Loucy (cell line): ENCODE data around the gene DNAH14.
A peak's percentile ranks its signal among the peaks of the same experiment; 100 is the strongest.

Experiments
- H2AFZ ChIP-seq: fragments of 200-600 bp; sonication (generic); 2 replicates; pipeline ENCODE4 v1.6.0; 2016; ENCODE audit warnings: antibody characterized with exemption, mild to moderate bottlenecking, low read length, moderate library complexity
- H3F3A ChIP-seq: fragments of 200-600 bp; 2 replicates; pipeline ENCODE4 v1.6.0; 2016; ENCODE audit warnings: antibody characterized with exemption, low read depth, mild to moderate bottlenecking
- H3K27me3 ChIP-seq: fragments of 200-600 bp; sonication (generic); 2 replicates; pipeline ENCODE4 v1.6.1; 2014; ENCODE audit warnings: low read length, mild to moderate bottlenecking; ENCODE audit not compliant: insufficient read depth, poor library complexity, severe bottlenecking
- H3K36me3 ChIP-seq: fragments of 200-600 bp; sonication (generic); 2 replicates; pipeline ENCODE4 v1.6.1; 2016; ENCODE audit warnings: low read length; ENCODE audit not compliant: insufficient read depth
- H3K4me1 ChIP-seq: fragments of 200-600 bp; sonication (generic); 2 replicates; pipeline ENCODE4 v1.5.1; 2014; ENCODE audit warnings: low read length, mild to moderate bottlenecking; ENCODE audit not compliant: insufficient read depth, poor library complexity, severe bottlenecking
- H3K4me2 ChIP-seq: fragments of 200-600 bp; sonication (generic); 2 replicates; pipeline ENCODE4 v1.6.0; 2014; ENCODE audit warnings: antibody characterized with exemption, low read length, low read depth, mild to moderate bottlenecking; ENCODE audit not compliant: poor library complexity, severe bottlenecking
- H3K4me3 ChIP-seq: fragments of 200-600 bp; sonication (generic); 2 replicates; pipeline ENCODE4 v1.5.1; 2014; ENCODE audit warnings: low read length, mild to moderate bottlenecking, mixed read lengths; ENCODE audit not compliant: poor library complexity, severe bottlenecking
- H3K79me2 ChIP-seq: fragments of 200-600 bp; sonication (generic); 2 replicates; pipeline ENCODE4 v1.6.1; 2014; ENCODE audit warnings: low read length; ENCODE audit not compliant: insufficient read depth
- H3K9ac ChIP-seq: fragments of 200-600 bp; sonication (generic); 2 replicates; pipeline ENCODE4 v1.6.0; 2014; ENCODE audit warnings: mild to moderate bottlenecking, low read depth, low read length, moderate library complexity; ENCODE audit not compliant: poor library complexity, severe bottlenecking
- H3K9me2 ChIP-seq: fragments of 200-600 bp; sonication (generic); replicated peaks from 2 replicates; pipeline ENCODE4 v1.6.1; 2016; ENCODE audit warnings: low read depth, low read length, mixed read lengths
- H3K9me3 ChIP-seq: fragments of 200-600 bp; sonication (generic); 2 replicates; pipeline ENCODE4 v1.6.1; 2014; ENCODE audit warnings: mild to moderate bottlenecking, antibody characterized with exemption, low read length, low read depth; ENCODE audit not compliant: insufficient read depth
- H4K20me1 ChIP-seq: fragments of 200-600 bp; sonication (generic); 2 replicates; pipeline ENCODE4 v1.6.0; 2014; ENCODE audit warnings: antibody characterized with exemption, low read length, mild to moderate bottlenecking; ENCODE audit not compliant: insufficient read depth, poor library complexity, severe bottlenecking
- CTCF ChIP-seq: fragments of 200-600 bp; sonication (generic); conservative IDR thresholded peaks from 2 replicates; pipeline ENCODE4 v1.5.1; 2014; ENCODE audit warnings: mild to moderate bottlenecking, antibody characterized with exemption, low read length
- EZH2phosphoT487 ChIP-seq: fragments of 200-600 bp; IDR thresholded peaks from 2 replicates; pipeline ENCODE4 v1.6.1; 2018; ENCODE audit warnings: antibody characterized with exemption, mild to moderate bottlenecking, moderate library complexity, borderline replicate concordance

DNAH14 gene

DNA sequence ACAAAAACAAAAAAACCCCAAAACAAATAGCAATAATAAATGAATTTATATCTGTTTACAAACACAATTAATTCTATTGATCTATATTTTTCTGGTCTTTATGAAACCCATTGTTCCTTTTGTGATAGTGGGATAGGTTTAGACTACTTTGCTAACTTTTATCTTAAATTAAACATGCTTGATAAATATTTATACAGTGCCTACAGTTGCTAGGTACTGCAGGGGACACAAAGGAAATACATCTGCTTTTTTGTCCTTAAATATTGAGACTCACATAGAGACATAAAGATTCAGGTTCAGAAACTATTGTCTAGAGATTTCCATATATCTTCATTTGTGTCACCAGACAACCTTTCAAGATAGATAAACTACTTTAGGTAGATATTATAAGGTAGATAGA is 8.5 kb upstream of the DNAH14 start:
- Histone ChIP-seq H4K20me1 (no peaks in the 10 kb centered on the region), H3K4me2 (no peak overlapping the region), H3K79me2 (no peaks in the 10 kb centered on the region), H3K27me3 (no peaks in the 10 kb centered on the region), H3K9me3 (no peaks in the 10 kb centered on the region), H3K4me1 (no peaks in the 10 kb centered on the region), H3K36me3 (no peaks in the 10 kb centered on the region), H3K9me2 (no peaks in the 10 kb centered on the region), H3F3A (no peaks in the 10 kb centered on the region), H3K4me3 (no peak overlapping the region), H3K9ac (no peak overlapping the region), H2AFZ (no peak overlapping the region)
- TF ChIP-seq CTCF (no peak), EZH2phosphoT487 (no peak)

- Histone ChIP-seq H3K36me3 (no peaks in the 10 kb centered on the region), H3K79me2 (no peaks in the 10 kb centered on the region), H4K20me1 (no peaks in the 10 kb centered on the region), H3F3A (no peaks in the 10 kb centered on the region), H3K9me2 (no peaks in the 10 kb centered on the region), H3K9me3 (no peaks in the 10 kb centered on the region), H3K4me3 (no peak overlapping the region), H3K27me3 (no peaks in the 10 kb centered on the region), H3K4me1 (no peaks in the 10 kb centered on the region), H3K4me2 (no peak overlapping the region), H2AFZ (no peak overlapping the region), H3K9ac (no peak overlapping the region)
- TF ChIP-seq EZH2phosphoT487 (no peak), CTCF (no peak)
These were observed 8.1 kb upstream of the DNAH14 start for GRCh38 chr1:224921354-224921753.

GRCh38 chr1:224922404-224923164 is 6.9 kb upstream of the DNAH14 start:
- no peaks in the 10 kb centered on the region for H3K36me3 ChIP-seq
- H3K79me2 ChIP-seq = no peaks in the 10 kb centered on the region
- no peak overlapping the region for H3K4me2 ChIP-seq
- H3F3A ChIP-seq = no peaks in the 10 kb centered on the region
- no peak overlapping the region for H3K9ac ChIP-seq
- H4K20me1 ChIP-seq = no peaks in the 10 kb centered on the region
- no peak overlapping the region for H2AFZ ChIP-seq
- no peaks in the 10 kb centered on the region for H3K9me3 ChIP-seq
- no peaks in the 10 kb centered on the region for H3K27me3 ChIP-seq
- H3K4me1 ChIP-seq = no peaks in the 10 kb centered on the region
- H3K4me3 ChIP-seq = no peak overlapping the region
- TF ChIP-seq CTCF (peak; percentile 84), EZH2phosphoT487 (no peak)
- no peaks in the 10 kb centered on the region for H3K9me2 ChIP-seq
